GM18511 (cell line): ENCODE data around the gene SIRT5.

Source experiments
- ATAC-seq: cut with Tn5 transposase; IDR thresholded peaks from one replicate; pipeline ENCODE4 v1.9.1; 2021; ENCODE audit warnings: mild to moderate bottlenecking, moderate library complexity; ENCODE audit not compliant: unreplicated experiment

Gene SIRT5

GRCh38 chr6:13629459-13630116 is 55.2 kb downstream of the SIRT5 start:
- no peak for ATAC-seq

DNA sequence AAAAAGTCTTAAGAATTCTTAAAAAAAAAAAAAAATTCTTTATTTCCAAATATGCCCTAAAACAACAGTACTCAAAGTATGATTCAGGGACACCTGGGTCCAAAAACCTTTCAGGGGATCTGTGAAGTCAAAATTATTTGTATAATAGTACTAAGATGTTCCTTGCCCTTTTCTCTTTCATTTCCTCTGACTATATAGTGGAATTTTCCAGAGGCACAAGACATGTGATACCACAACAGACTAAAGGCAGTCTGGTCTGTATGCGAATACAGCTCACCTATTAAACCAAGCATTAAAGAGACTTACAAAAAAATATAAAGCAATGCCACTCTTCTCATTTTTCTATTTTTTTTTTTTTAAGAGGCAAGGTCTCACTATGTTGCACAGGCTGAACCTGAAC is 56.1 kb downstream of the SIRT5 start:
- ATAC-seq = no peak

DNA sequence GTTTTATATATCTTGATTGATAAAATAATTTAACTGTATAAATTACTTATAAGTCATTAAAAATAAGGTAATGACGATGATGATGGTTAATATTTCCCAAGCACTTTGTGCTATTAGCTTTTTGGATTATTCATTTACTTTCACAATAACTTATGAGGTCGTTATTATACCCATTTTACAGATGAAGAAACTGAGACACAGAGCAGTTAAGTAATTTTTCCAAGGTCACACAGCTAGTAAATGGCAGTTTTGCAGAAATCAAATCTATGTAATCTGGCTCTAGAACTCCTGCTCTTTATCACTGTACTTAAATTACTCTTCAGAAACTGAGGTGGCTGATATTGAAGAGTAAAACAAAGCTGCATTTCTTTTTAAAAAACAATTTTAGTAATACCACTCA is 58.9 kb downstream of the SIRT5 start:
- no peak for ATAC-seq

GRCh38 chr6:13635948-13636658 is 61.7 kb downstream of the SIRT5 start:
- no peak for ATAC-seq

DNA sequence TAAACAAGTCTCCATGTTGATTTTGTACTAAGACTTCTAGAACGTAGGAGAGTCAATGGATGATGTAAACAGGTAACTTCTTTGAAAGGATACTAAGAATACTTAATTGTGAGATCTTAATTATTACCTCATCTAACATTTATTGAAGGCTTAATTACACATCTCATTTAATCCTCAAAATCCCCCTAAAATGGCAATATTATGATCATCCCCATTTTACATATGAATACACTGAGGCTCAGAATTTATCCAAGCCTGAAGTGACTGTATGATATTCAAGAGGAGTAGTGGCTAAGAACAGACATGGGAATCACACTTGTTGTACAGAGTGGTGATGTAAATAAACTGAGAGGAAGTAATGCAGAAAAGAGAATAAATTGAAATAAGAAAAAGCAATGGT is 63.6 kb downstream of the SIRT5 start:
- ATAC-seq = no peak

- no peak for ATAC-seq
These were observed 64.2 kb downstream of the SIRT5 start for GRCh38 chr6:13638626-13639025.

DNA sequence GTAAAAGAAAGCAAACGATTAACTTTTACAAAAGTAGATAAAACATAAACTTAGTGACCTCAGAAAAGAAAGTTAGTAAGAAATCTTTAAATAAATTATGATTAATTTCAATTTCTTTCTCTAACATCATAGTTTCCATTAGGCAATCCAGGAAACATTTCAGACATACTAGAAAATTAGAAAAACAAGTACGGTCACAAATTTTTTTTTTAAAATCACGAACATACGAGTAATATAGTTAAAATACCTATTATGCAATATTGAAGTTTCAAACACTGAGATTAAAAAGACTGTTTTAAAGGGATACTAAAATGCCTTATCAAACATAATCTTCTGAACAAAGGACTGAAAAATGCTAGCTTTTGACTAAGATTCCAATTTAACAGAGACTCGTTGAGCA is 66.9 kb downstream of the SIRT5 start:
- ATAC-seq = no peak

GRCh38 chr6:13643125-13643524 is 68.7 kb downstream of the SIRT5 start:
- no peak for ATAC-seq

GRCh38 chr6:13648850-13649249 is 74.4 kb downstream of the SIRT5 start:
- no peak for ATAC-seq

GRCh38 chr6:13649393-13649792 is 75.0 kb downstream of the SIRT5 start:
- no peak for ATAC-seq

- no peak for ATAC-seq
These were observed 78.9 kb downstream of the SIRT5 start for GRCh38 chr6:13653296-13653695.

DNA sequence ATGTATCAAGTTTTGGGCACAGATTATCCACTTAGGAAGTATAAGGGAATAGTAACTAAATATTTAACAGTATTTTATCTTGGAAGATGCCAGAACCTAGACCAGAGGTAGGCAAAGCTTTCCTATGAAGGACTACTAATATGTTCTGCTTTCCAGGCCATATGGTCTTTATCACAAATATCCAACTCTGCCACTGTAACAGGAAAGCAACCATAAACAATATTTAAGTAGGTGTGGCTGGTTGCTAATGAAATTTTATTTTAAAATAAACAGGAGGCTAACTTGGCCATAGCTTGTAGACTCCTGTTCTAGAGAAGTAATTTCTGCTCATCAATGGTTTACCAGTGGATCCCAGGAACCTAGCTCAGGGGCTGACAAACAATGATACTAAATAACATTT is 80.1 kb downstream of the SIRT5 start:
- no peak for ATAC-seq

DNA sequence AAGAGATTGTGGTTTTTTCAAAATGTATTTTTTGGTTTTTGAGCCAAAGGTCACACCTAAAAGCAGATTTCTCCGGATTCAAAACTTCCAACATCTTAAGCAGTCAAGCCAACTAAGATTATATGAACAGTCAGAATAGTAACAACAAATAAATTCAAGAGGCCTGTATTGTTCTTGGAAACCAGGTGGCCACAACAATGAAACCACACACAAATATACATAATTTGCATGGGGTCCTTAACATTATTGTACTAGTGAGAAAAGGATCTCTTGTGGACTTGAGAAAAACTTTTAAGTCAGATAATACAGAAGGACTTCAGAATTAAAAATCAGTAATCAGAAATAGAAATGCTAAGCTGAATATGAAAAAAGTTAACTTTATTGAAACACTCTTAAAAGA is 81.3 kb downstream of the SIRT5 start:
- ATAC-seq = no peak

DNA sequence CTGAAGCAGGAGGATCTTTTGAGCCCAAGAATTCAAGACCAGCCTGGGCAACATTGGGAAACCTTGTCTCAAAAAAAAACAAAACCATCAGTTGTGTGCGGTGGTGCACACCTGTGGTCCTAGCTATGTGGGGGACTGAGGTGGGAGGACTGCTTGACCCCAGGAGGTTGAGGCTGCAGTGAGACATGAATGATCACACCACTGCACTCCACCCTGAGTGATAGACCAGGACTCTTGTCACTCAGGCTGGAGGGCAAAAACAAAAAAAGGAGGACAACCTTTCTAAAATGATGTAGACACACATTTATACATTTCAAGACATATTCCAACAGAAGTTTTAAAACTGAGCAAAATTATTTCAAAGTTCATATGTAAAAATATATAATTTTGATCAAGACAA is 85.9 kb downstream of the SIRT5 start:
- ATAC-seq = no peak

DNA sequence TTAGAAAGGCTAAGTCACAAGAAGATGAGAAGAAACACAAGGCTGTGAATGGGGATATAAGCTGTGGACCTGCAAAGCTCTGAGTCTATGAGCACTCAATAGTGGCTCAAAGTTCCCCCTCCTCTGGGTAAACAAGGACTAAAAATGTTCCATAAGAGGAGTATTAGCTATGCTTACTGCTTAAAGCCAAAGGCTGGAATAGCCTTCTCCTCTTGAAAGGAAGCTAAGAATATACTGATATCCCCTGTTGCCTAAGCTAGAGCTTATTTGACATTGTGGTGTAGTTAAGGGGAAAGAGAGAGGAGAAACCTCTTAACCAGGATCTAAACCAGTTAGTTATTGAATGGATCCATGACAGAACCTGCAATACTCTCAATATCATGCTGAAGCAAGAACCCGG is 86.5 kb downstream of the SIRT5 start:
- ATAC-seq = no peak

GRCh38 chr6:13661647-13662046 is 87.2 kb downstream of the SIRT5 start:
- no peak for ATAC-seq

- no peak for ATAC-seq
These were observed 88.4 kb downstream of the SIRT5 start for GRCh38 chr6:13662651-13663334.

DNA sequence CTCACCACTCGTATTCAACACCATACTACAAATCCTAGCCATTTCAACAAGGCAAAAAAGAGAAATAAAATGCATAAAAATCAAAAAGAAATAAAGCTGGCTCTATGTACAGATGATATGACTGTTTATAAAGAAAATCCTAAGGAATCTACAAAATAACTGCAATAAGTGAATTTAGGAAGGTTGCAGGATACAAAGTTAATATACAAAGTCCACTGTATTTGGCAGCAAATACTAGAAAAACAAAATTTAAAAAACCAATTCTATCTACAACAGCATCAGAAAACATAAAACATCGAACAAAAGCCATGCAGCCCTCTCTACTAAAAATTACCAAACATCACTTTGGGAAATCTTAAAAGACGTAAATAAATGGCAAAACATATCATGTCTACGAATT is 89.6 kb downstream of the SIRT5 start:
- no peak for ATAC-seq
